Glutamatergic neuron (in vitro differentiated cells): ENCODE measurements around the gene PRXL2A. TPM values are rescaled to one million over a fixed set of nuclear protein-coding genes. Genes with fewer than 3 reads are reported as not detected.
A peak's percentile ranks its signal among the peaks of the same experiment; 100 is the strongest.

Experiments
- DNase-seq: peaks from one replicate; pipeline ENCODE4 v3.0.0; 2022
- H3K27ac Mint-ChIP-seq: one replicate; pipeline ENCODE4 v1.8.0; 2020; ENCODE audit warnings: mild to moderate bottlenecking, mixed read lengths, inconsistent platforms; ENCODE audit not compliant: unreplicated experiment
- H3K27me3 Mint-ChIP-seq: one replicate; pipeline ENCODE4 v1.8.0; 2020; ENCODE audit warnings: mild to moderate bottlenecking, moderate library complexity, mixed read lengths, inconsistent platforms; ENCODE audit not compliant: unreplicated experiment
- H3K36me3 Mint-ChIP-seq: one replicate; pipeline ENCODE4 v1.8.0; 2020; ENCODE audit warnings: mild to moderate bottlenecking, mixed read lengths, inconsistent platforms; ENCODE audit not compliant: unreplicated experiment
- H3K4me1 Mint-ChIP-seq: one replicate; pipeline ENCODE4 v1.8.0; 2020; ENCODE audit warnings: mild to moderate bottlenecking, low read depth, mixed read lengths, inconsistent platforms; ENCODE audit not compliant: unreplicated experiment
- H3K4me3 Mint-ChIP-seq: one replicate; pipeline ENCODE4 v1.8.0; 2020; ENCODE audit warnings: mild to moderate bottlenecking, mixed read lengths, inconsistent platforms; ENCODE audit not compliant: unreplicated experiment
- H3K9me3 Mint-ChIP-seq: one replicate; pipeline ENCODE4 v1.8.0; 2020; ENCODE audit warnings: mild to moderate bottlenecking, moderate library complexity, mixed read lengths, inconsistent platforms; ENCODE audit not compliant: unreplicated experiment
- CTCF ChIP-seq: fragments of 200-600 bp; sonication (generic); IDR thresholded peaks from one replicate; pipeline ENCODE4 v1.5.0; 2021; ENCODE audit not compliant: partially characterized antibody, unreplicated experiment
- total RNA-seq: library from RNA; stranded (reverse); fragmentation: NEBNext Ultra II Directional; extraction: Animal tissue kit (Norgen Biotek cat#: 25700); gene quantifications from one replicate; pipeline ENCODE4 v1.2.1, GENCODE V29; 2021; ENCODE audit not compliant: unreplicated experiment

PRXL2A gene
- total RNA-seq, 1 donor from 2014 or later: 164 TPM

- Mint-ChIP-seq H3K9me3 (peaks cover 3% of the 10 kb centered on the region), H3K27me3 (peaks cover 10% of the 10 kb centered on the region), H3K27ac (no peak overlapping the region), H3K36me3 (no peaks in the 10 kb centered on the region), H3K4me3 (peak overlapping the region; percentile 10), H3K4me1 (peaks cover 63% of the 10 kb centered on the region)
- no peak for TF ChIP-seq CTCF
- DNase-seq: no peak
Measured at GRCh38 chr10:80466724-80467326, 58.5 kb downstream of the PRXL2A start.

- TF ChIP-seq CTCF: no peak
- Mint-ChIP-seq H3K4me1 (peaks cover 60% of the 10 kb centered on the region), H3K27me3 (peaks cover 5% of the 10 kb centered on the region), H3K36me3 (no peaks in the 10 kb centered on the region), H3K9me3 (peaks cover 2% of the 10 kb centered on the region), H3K4me3 (peak overlapping the region; percentile 68), H3K27ac (peak overlapping the region; percentile 17)
- DNase-seq: peak; percentile 63
Measured at GRCh38 chr10:80468002-80468401, 59.7 kb downstream of the PRXL2A start.

- DNase-seq: no peak
- no peak for TF ChIP-seq CTCF
- Mint-ChIP-seq H3K36me3 (no peaks in the 10 kb centered on the region), H3K4me3 (peak overlapping the region; percentile 68), H3K4me1 (peaks cover 51% of the 10 kb centered on the region), H3K27ac (peak overlapping the region; percentile 90), H3K9me3 (no peaks in the 10 kb centered on the region), H3K27me3 (peaks cover 4% of the 10 kb centered on the region)
Measured at GRCh38 chr10:80468806-80469421, 60.6 kb downstream of the PRXL2A start.

- no peak overlapping the region for H3K27ac Mint-ChIP-seq
- H3K9me3 Mint-ChIP-seq: peaks cover 2% of the 10 kb centered on the region
- peaks cover 2% of the 10 kb centered on the region for H3K27me3 Mint-ChIP-seq
- no peak overlapping the region for H3K4me3 Mint-ChIP-seq
- H3K4me1 Mint-ChIP-seq: peaks cover 48% of the 10 kb centered on the region
- no peak for DNase-seq
- no peak for TF ChIP-seq CTCF
- H3K36me3 Mint-ChIP-seq: no peaks in the 10 kb centered on the region
Measured at GRCh38 chr10:80470266-80470665, 61.9 kb downstream of the PRXL2A start.

- no peaks in the 10 kb centered on the region for H3K36me3 Mint-ChIP-seq
- H3K4me3 Mint-ChIP-seq: peak overlapping the region; percentile 34
- DNase-seq: no peak
- TF ChIP-seq CTCF: no peak
- H3K27me3 Mint-ChIP-seq: peaks cover 2% of the 10 kb centered on the region
- peaks cover 40% of the 10 kb centered on the region for H3K4me1 Mint-ChIP-seq
- peaks cover 2% of the 10 kb centered on the region for H3K9me3 Mint-ChIP-seq
- no peak overlapping the region for H3K27ac Mint-ChIP-seq
Measured at GRCh38 chr10:80471001-80471400, 62.6 kb downstream of the PRXL2A start.
